NCI-H748 (cell line): ENCODE results near the gene ZNF362.

ENCODE experiments used
- DNase-seq: peaks from one replicate; lab custom pipeline; 2025; ENCODE audit not compliant: unreplicated experiment; lab: John Stamatoyannopoulos, UW

ZNF362 gene

DNA sequence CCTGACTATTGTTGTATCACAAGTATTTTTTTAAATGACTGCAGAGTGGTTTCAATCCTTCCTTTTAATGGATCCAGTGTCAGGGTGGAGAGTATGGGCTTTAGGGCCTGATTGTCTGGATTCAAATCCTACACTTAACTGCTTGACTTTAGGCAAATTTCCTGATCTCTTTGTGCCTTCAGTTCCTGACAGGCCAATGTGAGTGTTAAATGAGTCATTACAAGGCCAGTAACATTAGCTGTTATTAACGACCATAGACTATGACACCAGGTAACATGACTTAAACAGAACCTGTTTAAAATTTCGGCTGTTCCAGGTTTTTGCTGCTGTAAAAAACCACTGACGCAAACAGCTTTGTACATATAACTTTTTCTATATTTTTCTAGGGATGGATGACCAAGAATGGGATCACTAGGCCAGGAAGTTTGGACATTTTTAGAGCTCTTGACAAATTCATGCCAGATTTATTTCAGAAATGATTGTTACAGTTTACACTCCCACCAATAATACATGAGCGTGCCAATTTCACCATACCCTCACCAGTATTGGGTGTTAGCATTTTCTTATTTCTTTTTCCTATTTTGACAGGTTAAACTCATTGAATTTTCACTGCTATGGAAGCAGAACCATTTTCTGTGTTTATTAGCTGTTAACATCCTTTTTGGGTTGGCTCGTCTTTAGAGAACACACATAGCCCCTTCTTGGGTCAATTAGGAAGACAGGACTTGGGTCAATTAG lies 11.3 kb downstream of the ZNF362 start:
- DNase-seq = no peak

DNA sequence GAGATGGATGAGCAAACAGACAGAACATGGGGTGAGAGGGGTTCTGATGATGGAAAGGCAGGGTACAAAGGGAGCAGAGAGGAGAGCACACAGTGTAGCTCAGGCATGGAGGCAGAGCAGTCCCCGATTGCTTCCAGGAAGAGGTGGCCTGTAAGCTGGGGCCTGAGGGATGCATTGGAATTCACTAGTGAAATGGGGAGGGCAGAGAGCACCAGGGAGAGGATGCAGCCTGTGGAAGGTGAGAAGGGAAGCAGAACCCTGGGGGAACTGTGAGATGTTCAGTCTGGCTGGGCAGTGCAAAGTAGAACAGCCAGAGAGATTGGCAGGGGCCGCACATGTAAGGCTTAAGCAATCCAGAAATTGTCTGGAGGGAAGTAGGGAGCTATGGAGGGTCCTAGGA lies 12.2 kb downstream of the ZNF362 start:
- no peak for DNase-seq

DNA sequence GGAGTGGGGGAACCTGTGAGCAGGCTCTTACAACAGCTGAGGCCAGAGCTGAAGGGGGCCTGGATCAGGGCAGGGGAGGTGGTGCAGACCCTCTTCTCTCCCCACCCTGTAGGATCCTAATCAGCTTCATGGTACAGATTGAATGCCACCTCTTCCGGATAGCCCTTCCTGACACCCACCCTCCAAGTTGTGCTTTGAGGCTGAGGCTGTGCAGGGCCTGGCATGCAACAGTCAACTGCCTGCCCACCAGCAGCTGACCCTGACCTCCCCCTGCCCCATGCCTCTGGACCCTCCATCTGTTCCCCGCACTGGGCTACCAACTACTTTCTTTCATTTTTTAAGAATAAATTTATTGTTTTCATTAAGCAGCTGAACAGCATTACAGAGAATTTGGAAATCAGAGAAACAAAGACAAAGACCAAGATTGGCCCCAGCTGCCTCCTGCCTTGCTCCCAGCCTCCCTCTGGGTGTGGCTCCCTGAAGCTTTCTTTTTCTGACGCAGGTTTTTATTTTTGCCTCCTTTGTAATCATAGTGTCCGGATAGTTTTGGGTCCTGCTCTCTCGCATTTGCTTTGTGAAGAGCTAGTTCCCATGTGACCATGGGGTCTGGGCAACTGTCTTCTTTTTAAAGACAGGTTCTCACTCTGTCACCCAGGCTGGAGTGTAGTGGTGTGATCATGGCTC lies 12.8 kb downstream of the ZNF362 start:
- no peak for DNase-seq

- no peak for DNase-seq
Measured at GRCh38 chr1:33269621-33270020, 13.3 kb downstream of the ZNF362 start.

GRCh38 chr1:33270379-33270778 lies 14.1 kb downstream of the ZNF362 start:
- no peak for DNase-seq

DNA sequence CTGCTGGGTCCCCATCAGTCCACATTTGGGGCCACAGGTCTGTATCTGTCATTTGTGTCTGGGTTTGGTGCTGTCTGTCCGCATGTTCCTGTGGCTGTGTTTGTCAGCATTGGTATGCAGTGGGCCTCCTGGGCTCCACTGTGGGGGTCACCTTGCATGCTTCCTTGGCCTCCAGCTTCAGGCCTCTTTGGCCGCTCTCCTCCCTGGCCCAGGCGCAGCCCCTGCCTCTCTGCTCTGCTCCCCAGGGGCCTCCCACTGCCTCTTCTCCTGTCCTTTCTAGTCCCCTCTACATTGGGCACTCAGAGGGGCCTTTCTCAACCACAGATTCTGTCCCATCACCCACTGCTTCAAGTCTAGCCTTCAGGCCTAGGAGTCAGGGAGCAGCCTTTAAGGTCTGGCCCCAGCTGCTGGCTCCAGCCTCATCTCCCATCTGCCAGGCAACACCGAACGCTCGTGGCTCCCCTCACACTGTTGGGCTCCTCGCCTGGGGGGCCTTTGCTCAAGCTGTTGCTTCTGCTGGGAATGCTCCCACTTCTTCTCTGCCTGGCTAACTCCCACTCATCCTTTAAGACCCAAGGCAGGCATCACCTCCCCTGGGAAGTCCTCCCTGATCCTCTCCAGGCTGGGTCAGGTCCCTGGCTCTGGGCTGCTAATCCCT lies 14.6 kb downstream of the ZNF362 start:
- no peak for DNase-seq

DNA sequence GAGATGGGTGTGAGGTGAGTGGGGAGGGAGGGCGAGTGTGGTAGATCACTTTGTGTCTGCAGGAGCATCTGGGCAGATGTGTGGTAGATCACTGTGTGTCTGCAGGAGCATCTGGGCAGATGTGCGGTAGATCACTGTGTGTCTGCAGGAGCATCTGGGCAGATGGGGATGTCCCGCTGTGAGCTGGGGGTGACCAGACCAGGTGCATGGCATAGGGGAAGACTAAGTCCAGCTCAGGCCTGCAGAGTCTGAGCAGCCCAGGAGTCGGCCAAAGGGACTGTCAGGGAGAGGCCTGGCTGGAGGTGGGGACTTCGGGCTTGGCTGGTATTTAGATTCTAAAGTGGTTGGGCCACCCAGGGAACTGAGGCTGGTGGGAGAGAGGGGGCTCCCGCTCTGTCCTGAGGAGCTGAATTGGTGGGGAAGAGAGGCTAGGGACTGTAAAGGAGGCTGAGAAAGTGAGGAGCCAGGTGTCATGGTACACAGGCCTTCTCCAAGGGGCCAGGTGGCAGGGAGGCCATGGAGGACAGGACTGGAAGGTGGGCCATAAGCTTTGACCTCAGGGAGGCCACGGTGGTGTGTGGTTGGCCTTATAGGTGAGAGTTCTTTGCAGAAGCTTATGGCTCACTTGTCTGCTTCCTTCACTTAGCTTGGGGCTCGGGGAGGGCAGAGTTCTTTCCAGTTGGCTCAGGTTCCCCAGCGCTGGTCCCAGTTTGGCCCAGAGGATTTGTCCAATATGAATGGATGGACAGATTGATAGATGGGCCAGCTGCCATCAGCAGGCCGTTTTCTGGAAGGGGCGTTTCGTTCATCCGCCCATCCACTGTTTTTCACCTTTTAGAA lies 15.6 kb downstream of the ZNF362 start:
- DNase-seq = no peak

DNA sequence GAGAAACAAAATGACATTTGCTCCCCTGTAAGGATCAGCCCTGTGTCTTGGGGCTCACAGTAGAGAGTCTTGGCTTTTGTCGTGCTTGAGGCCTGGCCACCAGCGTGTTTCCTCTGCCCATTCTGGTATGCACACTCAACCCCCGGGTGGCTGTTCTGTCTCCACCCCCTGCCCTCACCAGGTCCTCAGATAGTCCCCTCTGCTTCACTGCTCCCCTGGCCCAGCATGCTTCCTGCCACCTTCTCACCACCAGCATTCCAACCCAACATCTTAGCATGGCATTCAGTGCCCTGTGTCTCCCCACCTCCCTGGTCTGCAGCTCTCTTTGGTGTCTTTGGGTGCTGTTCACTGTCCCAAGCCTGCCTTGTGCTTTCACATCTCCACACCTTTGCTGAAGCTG lies 16.2 kb downstream of the ZNF362 start:
- no peak for DNase-seq

GRCh38 chr1:33272930-33273329 lies 16.6 kb downstream of the ZNF362 start:
- DNase-seq = no peak

- no peak for DNase-seq
Measured at GRCh38 chr1:33273406-33273805, 17.1 kb downstream of the ZNF362 start.

DNA sequence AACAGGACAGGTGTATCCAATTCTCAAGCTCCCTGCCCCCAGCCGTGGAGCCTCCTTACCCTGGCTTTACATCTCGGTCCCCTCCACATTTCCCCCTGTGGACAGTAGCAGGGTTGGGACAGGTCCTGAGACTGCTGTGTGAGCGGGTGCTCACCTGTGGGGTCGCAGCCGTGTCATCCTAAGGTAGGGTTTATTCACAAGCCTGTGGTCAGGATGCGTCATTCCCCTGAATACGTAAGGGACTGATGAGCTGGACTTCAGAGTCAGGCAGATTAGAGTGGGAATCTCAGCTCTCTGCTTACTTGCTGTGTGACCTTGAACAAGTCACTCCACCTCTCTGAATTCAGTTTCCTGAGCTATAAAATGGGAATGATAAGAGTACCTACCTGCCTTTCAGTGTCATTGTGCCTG lies 17.7 kb downstream of the ZNF362 start:
- DNase-seq = no peak

DNA sequence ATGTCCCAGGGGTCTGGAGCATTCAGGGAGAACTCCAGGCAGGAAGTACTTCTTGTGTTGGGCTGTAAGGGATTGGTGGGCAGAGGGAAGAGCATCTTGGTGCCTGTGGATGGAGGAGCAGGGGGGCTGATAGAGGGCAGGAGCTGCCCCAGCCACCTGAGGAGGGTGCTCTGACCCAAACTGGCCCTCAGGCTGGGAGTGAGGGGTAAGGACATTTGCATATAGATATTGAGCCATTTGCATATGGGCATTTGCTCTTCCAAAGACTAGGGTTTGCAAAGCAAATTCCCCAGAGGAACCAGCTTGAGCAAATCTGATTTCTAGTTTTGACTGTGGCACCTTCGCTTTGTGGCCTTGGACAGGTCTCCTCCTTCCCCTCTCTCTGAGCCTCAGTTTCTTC lies 18.2 kb downstream of the ZNF362 start:
- DNase-seq = no peak

DNA sequence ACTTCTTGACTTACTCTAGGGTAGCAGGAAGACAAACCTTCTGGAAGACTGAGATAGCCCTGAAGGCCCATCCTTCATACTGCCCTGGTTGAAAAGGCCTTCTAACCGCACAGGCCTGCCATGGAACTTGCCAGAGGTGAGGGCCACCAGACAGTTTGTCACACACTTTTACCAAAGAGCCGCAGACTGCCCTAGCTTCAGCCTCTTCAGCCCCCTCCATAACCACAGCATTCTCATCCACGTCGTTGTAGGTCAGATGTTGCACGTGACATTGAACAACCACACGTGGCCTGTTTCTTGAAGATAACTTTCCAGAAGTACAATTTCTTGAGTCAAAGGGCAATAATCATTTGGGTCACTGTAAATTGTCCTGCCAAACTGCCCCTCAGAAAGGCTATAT lies 18.9 kb downstream of the ZNF362 start:
- no peak for DNase-seq

GRCh38 chr1:33275706-33276572 lies 19.6 kb downstream of the ZNF362 start:
- no peak for DNase-seq

DNA sequence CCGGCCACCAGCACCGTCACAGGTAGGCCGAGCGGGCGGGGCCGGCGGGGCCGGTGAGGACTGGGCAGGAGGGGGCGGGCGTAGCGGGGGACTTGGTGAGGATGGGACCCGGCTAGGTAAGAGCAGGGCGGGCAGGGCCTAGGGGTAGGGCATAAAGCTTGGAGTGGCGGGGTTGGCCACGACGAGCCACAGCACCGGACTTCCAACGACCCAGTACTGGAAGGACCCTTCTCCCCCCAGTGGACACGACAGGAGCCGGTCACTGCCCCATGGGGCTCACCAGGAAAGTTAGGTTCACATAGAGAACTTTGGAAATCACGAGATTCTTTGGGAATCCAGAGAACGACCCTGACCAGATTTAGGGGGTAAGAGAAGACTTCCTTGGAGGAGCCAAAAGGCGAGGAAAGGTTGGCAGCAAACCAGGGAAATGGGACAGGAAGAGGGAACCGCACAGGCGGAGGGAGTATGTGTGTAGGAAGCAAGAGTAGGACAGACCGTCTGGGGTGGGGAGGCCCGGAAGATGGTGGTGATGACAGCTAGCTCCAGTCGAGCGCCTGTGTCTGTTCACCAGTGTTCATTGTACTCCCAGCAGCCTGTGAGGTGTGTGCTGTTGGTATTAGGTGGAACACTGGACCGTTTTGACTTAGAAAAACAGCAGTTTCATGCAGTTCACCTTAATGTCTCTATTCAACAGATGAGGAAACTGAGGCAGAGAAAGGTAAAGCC lies 20.4 kb downstream of the ZNF362 start:
- DNase-seq = no peak

DNA sequence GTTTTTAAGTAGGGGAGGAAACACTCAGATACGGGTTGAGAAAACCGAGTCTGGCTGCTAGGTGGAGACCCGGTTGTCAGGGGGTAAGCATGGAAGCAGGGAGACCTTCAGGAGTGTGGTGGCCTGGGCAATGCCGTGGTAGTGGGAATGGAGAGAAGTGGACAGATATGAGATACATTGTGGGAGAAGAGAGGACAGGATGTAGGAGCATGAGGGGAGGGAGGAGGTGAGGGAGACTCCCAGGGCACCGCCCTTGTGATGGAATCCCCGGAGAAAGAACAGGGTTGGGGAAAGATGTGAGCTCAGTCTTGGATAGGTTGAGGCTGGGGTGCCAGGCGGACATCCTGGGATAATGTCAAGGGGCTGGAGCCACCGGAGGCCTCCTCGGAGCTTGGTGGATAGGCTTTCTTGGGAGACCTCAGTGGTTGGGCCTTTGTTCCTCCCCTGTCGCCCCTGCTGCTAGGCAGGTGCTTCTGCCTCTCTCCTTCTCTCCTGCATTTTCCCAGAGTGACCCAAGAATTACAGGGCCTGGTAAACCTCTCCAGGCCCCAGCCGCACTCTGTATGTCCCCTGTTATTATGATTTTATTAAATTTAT lies 21.3 kb downstream of the ZNF362 start:
- no peak for DNase-seq

DNA sequence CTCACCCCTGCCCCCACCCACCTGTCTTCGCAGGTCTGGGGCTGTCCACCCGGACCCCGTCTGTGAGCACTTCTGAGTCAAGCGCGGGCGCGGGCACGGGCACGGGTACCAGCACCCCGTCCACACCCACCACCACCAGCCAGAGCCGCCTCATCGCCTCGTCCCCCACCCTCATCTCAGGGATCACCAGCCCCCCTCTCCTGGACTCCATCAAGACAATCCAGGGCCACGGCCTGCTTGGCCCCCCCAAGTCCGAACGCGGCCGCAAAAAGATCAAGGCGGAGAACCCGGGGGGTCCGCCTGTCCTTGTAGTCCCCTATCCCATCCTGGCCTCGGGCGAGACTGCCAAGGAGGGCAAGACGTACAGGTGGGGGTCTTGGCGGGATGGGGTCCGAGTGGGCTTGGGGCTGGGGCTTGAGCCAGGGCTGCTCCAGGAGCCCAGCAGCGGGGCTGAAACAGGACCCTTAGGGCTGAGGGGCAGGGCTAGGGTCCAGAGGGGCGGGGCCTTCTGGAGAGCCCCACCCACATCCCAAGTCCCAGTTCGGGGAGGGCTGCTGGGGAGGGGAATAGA lies 23.9 kb downstream of the ZNF362 start:
- DNase-seq = no peak

GRCh38 chr1:33281554-33282303 lies 25.4 kb downstream of the ZNF362 start:
- DNase-seq = no peak
